ENCODE measurements around the gene GTF3C2.
A peak's percentile ranks its signal among the peaks of the same experiment; 100 is the strongest.
"Not testable (repeated sequence)": the region's sequence is repeated elsewhere in the genome, so short reads cannot be mapped to it uniquely, and the experiment has no call there.

The GTF3C2 gene

DNA sequence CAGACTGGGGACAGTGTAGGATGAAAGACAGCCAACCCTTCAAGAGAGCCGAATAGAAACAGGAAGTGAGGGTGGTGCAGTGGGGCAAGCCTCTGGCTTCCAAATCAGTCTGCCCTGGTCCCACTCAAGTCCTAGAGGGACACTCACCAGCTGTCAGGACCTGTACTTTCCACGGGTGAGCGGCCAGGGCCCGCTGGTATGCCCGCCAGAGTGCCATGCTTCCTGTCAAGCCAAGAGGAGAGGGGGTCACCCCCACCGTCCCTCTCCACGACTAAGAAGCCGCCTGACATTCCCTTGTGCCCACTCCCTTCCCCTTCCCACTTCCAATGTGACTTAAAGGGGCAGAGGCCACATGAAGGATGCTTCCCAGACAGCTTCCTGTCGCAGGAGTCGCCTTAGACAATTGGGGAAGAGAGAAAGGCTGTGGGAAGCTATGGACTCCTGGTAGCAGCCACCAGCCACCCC is 34.2 kb downstream of the GTF3C2 start:
- DNase-seq = no peak

DNA sequence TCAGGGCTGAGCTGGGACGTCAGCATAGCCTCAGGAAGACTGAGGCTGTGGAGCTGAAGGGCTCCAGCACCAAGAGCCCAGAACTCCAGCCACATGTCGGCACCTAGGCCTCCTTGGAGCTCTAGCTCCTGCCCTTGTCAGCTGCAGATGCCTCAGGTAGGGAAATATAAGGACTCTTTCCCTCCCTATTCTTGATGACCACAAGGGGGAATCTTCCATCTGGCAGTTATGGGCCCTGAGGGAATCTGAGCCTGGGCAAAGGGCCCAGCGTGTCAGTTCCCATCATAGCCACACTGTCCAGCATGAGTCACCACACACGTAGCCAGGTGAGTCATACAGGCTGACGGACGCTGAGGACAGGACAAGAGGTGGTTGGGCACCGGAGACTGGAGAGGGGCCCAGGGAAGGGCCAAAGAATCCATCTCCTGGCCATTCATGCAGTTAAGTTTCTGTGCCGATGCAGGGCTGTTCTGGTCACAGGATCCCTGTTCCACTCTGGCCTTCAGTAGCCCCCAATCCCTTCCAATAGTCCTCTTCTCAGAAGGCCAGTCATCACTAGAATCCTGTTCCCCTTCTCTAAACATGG is 35.5 kb downstream of the GTF3C2 start:
- no peak for DNase-seq

- DNase-seq = not testable (repeated sequence)
These were observed 36.7 kb downstream of the GTF3C2 start for GRCh38 chr2:27319839-27320238.

DNA sequence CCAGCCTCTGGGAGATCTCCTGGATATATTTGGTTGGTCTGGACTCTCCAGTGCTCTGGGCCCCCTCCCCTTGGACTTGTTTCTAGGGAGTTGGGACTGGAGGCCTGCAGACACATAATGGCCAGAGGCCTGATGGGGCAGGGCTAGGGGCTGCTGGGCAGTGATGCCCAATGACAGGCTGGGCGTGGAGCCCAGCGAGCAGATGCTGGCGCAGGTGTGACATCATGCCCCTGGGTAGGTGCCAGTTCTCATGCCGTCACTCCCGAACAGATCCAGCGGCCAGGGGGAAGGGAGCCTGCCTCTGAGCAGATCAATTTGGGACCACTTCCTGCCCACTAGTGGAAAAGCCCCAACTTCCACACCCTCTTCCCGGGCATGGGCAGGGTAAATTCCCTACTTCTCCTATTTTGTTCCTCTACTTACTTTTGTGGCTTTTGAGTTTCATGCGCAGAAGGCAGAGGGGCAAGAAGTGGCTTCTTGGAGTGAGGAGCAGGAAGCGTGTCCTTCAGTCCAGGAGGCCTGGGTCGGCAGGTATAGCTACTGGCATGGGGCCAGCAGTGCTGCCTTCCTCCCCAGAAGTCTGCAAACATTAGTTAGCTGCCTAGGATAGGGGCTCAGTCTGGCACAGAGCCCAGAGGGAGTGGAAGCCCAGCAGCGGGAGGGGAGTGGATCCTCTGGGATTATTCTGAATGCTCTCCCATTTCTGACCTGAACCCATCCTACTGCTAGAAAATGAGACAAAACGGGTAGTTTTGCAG is 39.7 kb downstream of the GTF3C2 start:
- no peak for DNase-seq

DNA sequence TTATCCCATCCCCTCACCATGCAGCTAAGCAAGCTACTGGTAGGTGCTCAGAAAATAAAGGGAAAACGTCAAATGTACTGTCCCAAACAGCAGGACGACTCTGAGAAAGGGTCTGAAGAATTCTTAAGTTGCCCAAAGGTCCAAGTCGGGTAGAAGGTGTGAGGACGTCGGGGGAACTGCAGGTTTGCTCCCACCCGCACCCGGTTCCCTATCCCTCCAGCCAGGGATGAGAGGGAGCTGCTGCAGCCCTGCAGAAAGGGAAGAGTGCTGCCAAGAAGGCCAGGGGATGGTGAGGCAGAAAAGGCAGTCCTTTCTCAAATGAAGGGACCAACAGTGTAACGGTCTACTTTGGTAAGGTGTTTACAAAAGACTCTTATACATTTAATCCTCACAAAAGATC is 41.4 kb downstream of the GTF3C2 start:
- DNase-seq = no peak

GRCh38 chr2:27314709-27315108 is 41.9 kb downstream of the GTF3C2 start:
- DNase-seq = no peak

DNA sequence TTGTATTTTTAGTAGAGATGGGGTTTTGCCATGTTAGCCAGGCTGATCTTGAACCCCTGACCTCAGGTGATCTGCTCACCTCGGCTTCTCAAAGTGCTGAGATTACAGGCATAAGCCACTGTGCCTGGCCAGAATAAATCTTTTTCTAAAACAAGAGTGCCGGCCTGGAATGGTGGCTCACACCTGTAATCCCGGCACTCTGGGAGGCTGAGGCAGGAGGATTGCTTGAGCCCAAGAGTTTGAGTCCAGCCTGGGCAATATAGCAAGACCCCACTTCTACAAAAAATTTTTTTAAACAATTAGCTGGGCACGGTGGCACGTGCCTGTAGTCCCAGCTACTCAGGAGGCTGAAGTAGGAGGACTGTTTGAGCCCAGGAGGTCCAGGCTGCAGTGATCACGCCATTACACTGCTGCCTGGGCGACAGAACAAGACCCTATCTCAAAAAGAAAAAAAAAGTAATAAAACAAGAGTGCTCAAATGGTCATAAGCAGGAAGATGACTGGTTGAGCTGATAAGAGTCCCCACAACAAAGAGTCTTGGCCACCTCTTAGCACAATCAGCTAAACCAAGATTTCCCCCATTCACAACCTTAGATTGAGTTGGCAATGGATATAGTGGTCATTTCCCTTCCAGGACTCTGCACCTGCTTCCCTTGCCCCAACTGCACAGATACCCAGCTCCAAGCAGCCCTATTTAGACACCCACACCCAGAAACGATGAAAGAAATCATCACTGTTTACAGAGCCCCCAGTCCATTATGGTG is 42.5 kb downstream of the GTF3C2 start:
- no peak for DNase-seq

DNA sequence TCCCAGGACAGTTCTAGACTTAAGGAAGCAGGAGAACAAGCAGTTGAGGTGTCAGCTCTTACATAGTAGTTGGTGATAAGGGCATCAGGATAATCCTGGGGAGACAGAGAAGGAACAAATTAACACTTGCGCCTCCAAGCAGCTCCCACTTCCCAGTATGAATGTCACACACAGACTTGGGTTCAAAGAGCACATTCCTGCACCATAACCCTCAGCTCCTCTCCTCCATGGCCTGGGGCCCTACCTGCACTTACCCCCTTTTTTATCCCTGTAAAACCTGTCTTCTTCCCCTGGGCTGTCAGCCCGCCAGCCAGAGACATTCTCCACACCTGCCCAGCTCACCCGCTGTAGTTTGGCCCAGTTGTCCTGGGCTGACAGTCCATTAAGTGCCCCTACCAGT is 44.4 kb downstream of the GTF3C2 start:
- DNase-seq = no peak

DNA sequence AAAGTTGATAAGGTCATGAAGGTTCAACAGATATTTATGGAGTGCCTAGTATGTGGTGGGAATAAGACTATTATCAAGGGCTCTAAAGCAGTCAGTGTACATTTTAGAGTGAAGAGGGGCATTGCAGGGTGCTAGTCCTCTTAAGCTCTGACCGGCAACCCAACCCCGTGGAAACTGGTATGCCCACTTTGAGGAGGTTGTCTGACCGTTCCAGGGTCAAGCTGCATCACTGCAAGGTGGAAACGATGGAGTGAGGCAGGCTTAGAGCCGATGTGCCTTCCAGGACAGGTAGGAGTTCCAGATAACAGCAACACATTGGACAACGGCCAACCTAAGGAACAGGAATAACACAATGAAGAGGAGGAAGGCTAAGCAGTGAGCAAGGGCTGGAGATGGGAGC is 46.9 kb downstream of the GTF3C2 start:
- no peak for DNase-seq

DNA sequence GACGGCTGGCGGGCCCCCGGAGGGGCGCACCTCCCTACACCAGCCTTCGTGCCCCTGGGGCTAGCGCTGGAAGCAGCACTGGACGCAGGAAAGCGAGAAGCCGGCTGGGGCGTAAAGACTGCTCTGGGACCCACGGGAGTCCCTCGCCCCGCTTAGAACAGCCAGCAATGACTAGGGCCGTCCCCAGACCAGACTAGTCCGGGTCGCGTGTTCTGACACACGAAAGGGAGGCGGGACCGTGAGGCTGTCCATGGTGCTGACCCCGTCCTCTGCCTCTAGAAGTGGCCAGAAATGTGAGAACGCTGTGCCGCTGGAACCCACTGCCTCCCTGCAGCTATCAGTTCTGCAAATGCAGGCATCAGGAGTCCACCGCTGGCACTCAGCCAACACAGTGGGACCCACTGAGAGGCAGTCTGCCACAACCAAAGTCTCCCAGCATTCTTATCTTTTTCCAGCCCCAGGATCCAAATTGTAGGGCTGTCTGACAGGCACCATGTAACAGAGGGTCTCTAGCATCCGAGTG is 48.1 kb downstream of the GTF3C2 start, which contains the start of gene UCN:
Gene UCN (minus strand): TSS at position 87 of the 523 bp plus-strand sequence. CDS start 550 bp downstream, outside the sequence.
- no peak for DNase-seq

DNA sequence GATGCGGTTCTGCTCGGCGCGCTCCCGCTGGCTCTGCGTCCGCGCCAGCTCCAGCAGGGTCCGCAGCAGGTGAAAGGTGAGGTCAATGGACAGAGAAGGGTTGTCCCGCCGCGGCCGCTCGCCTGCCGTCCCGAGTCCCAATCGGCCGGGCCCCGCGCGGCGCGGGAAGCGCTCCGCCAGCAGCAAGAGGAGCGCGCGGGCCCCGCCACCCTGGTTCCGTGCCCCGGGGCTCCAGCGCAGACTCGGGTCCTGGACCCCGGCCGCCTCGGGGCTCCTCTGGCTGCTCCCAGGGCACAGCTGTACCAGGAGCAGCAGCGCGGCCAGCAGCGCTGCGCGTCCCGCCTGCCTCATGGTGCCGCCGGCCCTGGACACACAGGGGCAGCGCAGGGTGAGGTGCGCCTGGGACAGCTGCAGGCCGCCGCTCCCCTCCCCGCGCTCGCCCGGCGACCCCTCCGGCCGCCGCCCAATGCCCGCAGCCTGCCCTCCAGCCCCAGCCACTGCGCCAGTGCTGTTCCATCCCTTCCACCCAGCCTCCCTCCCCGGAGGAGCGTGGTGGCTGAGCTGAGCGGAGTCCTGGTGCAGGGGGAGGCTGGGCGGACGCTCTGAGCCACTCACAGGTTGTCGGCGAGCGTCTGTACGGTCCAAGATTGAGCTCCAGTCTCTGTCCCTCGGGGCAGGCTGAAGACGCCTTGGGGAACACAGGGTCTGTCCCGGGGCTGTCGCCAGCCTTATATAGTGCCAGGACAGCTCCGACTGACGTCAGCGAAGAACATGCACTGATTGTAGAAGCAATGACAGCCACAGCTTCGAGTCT is 48.8 kb downstream of the GTF3C2 start:
- DNase-seq = no peak

- no peak for DNase-seq
These were observed 49.3 kb downstream of the GTF3C2 start for GRCh38 chr2:27307287-27307544.

GRCh38 chr2:27306573-27307286 is 49.8 kb downstream of the GTF3C2 start:
- DNase-seq = peak; percentile 11

DNA sequence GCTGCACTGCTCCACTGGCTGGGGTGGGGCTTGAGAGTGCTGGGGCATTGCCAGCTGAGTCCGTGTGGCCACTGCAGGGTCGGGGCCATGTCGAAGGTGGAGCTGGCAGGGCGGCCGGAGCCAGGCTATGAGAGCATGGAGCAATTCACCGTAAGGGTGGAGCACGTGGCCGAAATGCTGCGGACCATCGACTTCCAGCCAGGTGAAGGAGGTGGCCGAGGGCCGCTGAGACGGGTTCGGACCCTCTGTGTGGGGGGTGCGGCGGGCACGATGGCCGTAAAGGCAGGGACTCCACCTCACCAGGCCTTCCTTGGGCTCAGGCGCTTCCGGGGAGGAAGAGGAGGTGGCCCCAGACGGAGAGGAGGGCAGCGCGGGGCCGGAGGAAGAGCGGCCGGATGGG is 50.4 kb downstream of the GTF3C2 start:
- DNase-seq = no peak

DNA sequence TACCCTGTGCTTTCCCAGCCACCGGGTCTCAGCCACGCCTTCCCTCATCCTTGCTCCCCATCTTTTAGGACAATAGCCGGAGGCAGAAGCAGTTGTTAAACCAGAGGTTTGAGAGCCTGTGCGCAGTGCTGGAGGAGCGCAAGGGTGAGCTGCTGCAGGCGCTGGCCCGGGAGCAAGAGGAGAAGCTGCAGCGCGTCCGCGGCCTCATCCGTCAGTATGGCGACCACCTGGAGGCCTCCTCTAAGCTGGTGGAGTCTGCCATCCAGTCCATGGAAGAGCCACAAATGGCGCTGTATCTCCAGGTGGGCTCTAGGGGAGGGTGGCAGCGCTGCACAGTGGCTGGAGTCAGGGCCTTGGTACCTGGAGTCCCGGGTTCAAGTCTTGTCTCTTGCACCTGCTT is 51.0 kb downstream of the GTF3C2 start:
- no peak for DNase-seq

DNA sequence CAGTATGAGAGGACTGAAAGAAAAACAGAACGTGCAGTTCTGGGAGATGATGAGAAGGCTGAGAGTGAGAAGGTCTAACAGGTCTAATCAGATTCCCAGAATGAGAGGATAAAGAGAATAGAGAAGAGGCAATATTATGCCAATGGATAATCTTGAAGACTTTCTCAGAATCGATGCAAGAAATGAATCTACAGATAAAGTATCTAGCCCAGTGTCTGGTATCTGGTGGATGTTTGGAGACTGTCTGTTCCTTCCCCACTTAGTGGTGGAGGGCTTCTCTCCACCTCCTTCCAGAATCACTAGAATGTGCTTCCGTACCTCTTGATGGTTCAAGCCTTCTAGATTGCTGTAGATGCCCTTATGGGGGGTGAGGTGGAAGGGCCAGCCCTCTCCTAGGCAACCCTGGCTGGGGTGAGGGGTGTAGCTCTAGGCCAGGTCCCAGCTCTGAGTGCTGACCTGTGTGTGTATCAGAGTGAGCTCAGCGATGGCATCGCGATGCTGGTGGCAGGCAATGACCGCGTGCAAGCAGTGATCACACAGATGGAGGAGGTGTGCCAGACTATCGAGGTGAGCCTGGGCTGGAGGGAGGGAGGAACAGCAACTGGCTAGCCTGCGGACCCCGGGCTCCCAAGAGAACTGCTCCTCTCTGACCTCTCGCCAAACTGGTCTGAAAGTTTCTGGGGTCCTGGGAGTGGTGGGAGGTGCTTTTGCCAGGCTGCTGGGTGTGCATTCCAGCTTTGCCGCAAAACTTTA is 51.9 kb downstream of the GTF3C2 start:
- no peak for DNase-seq

DNA sequence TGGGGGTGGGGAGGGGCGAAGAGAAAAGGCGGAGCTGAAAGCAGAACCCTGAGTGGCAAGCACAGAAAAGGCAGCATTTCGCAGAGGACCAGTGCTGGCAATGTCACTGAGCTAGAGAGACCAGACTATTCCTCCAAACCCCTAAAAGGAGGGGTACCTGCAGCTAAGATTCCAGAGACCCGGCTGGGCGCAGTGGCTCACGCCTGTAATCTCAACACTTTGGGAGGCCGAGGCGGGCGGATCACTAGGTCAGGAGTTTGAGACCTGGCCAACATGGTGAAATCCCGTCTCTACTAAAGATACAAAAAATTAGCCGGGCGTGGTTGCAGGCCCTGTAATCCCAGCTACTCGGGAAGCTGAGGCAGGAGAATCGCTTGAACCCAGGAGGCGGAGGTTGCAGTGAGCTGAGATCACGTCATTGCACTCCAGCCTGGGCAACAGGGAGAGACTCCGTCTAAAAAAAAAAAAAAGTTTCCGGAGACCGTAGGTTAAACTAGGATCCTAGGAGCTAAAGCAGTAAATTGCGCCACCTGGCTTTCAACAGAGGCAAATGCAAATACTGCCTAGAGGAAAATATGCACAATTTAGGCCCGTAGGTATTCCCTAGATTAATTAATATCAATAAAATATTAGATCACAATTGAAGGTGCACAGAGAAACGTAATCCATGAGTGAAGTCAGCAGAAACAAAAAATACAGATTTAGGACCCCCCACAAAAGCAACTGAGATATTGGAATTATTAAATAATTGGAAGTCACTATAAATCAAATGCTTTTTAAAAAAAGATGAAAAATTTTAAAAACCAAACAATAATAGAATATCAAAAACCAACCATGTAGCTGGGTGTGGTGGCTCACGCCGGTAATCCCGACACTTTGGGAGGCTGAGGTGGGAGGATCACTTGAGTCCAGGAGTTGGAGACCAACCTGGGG is 53.2 kb downstream of the GTF3C2 start:
- peak; percentile 35 for DNase-seq

DNA sequence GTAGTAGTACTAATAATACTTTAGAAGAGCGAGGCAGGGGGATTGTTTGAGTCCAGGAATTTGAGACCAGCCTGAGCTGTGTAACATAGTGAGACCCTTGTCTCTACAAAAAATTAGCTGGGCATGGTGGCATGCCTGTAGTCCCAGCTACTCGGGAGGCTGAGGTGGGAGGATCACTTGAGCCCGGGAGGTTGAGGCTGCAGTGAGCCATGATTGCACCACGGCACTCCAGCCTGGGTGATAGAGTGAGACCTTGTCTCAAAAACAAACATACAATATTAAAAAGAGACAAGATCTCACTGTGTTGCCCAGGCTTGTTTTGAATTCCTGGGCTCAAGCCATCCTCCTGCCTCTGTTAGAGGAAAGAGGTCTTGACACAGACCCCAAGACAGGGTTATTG is 56.0 kb downstream of the GTF3C2 start:
- not testable (repeated sequence) for DNase-seq

- no peak for DNase-seq
These were observed 58.0 kb downstream of the GTF3C2 start for GRCh38 chr2:27298391-27299080.

DNA sequence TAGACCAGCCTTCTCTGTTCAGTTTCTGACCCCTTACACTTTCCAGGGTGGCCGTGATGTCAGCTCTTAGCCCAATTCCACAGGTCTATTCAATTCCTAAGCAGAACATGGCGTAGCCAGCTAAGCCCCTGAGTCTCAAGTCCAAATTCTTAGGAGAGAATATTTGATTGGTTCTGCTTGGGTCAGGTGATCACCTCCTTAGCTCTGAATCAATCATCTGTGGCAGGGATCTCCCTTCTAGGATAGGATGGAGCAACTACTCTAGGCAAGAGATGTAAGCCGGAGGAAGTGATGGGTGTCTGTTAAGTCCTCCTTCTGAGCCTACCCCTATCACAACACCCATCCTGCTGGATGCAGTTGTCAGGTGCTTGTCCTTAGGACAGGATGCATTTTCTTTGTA is 59.4 kb downstream of the GTF3C2 start:
- DNase-seq = no peak
